Activated CD4-positive, alpha-beta T cell treated with anti-CD3 and anti-CD28 coated beads, Interleukin-2, amount 50 U/mL, for 16 hours (primary cell): ENCODE measurements around the gene CHN1.

Source experiments
- DNase-seq: peaks from one replicate; pipeline ENCODE4 v3.0.0-alpha.2; 2020

Gene CHN1

DNA sequence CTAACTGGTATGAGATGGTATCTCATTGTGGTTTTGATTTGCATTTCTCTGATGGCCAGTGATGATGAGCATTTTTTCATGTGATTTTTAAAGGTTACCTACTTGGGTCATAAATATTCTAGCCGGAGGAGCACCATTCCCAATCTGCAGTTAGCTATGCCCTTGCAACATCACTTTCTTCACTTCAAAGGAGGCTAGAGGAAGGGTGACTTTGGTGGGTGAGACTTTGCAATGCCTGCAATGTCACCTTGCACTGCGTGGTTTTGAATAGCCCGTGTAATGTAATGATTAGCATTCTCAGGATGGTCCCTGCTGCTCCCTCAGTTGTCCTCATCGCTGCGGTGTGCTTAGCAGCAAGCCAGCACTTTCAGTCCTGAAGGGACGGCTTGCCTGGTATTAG is 184.8 kb downstream of the CHN1 start:
- DNase-seq, result no peak

DNA sequence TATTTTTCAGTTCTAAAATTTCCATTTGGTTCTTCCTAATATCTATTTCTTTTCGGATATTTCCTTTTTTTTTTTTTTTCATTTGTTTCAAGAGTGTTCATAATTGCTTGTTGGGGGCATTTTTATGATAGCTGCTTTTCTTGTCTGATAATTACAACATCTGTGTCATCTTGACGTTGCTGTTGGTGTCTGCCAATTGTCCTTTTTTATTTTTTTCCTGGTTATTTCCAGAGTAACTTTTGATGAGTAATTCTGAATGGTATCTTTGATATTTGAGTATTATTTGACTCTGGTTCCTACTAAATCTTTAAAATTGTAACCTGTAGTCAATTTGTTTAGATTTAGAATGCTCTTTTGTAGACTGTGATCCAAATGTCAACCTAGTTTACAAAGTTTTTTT is 189.7 kb downstream of the CHN1 start:
- DNase-seq, result no peak

DNA sequence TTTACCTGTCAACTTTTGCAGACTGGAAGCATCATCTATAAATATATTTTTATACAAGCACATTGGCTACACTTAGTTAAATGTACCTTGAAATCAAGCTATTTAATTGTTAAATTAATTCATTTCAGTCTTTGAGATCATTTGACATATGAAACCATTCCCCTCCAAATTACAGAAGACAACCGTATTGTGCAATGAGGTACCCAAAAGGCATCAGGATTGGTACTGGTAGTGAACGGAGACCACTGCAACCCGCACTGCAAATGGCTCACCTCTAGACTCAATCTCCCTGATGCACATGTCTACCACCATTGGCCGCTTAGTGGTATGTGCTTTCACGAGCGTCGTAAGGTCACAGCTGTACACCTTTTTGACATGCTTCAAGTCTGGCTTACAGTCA is 193.1 kb downstream of the CHN1 start:
- no peak for DNase-seq

DNA sequence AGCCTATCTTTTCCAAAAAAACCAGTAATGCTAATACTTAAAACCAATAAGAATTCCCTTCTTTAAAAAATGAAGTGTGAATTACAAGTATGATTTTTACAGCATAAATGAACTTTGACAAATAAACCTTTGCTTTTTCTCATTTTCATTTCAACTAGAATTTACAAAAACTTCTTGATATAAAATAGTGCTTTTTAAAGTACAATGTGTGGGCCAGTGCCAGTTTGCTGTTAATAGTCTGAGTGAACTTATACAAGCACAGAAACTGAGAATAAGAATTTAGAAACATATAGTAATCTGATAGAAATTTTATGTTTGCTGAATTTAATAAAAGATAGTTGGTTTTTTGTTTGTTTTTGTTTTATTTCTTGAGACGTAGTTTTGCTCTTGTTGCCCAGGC is 197.2 kb downstream of the CHN1 start:
- no peak for DNase-seq

DNA sequence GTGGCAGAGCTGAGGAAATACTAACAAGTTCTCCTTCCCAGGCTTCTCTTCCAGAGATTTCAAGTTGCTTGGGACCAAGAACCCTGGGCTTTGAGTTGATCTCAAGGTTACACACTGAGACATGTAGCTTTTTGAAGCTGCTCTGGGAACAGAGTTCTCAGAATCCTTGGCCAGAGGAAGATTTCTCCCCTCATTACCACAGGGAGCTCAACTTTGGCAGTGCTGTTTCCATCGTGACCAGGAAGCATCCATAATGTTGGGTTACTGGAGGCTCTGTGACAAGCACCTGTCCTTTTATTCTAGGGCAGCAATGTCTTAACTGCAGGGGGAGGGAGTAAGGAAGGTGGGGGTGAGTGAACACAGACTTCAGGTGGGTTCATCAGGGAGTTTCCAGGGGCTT is 199.4 kb downstream of the CHN1 start:
- DNase-seq, result no peak

DNA sequence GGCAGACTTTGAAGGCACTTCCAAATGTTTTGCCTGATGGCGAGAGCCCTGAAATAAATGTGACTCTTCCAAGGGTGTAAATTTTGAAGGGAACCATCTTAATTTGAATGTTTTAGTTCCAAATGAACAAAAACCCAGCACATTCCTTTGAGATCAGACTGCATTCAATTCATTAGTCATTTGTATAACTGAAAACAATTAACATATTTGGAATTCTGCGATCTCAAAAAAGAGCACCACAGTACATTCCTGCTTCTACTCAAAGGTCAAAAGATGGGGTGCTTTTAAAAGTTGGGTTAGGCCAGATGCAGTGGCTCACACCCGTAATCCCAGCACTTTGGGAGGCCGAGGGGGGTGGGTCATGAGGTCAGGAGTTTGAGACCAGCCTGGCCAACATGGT is 202.7 kb downstream of the CHN1 start:
- no peak for DNase-seq

DNA sequence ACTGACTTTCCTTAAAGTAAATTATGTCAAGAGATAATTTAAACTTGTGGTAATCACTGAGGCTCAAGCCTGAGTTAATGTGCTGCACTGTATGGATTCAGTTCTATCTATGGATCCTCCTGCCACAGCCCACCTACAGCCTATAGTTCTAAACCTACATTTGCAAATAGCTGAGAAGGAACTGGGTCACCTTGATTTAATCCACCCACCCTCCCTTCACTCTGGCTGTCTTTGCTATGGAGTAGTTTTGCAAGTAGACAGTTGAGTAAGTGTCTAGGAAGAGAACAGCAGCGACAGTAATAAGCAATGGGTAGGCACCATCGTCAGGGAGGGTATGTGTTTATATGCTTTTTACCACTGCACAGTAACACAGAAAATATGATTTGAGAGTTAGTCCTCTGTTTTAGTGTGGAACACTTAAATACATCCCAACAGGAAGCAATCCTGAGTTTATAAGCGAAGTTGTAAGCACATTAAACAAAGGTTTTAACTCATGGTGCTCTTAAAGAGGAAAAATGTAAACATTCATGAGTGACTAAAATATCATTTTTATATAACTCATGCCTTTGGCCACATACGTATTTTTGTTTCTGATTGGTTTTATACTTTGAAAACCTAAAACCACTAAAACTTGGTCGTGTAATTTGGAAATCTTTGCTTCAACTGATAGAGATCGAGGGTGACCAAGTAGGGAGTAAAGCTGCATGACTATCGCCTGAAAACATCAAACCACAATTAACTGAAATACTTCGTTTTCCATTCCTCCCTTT is 204.6 kb downstream of the CHN1 start:
- DNase-seq, result no peak

DNA sequence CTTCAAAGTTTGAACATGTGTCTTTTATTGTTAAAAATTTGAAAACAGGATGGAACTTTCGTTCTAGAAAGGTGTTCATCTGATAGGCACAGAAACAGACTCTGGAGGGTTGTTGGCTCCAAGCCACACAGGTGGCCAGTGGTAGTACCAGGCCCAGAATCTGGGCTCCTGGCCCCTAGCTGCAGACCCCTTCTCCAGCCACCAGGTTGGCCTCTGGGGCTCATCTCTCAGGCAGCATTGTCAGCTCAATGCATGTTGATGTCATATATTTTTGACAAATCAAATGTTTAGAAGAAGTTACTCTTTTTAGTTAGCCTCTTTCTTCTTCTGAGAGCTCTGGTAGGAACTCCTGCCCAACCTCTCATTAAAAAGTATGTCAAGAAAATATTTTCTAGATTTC is 206.4 kb downstream of the CHN1 start:
- DNase-seq, result no peak

DNA sequence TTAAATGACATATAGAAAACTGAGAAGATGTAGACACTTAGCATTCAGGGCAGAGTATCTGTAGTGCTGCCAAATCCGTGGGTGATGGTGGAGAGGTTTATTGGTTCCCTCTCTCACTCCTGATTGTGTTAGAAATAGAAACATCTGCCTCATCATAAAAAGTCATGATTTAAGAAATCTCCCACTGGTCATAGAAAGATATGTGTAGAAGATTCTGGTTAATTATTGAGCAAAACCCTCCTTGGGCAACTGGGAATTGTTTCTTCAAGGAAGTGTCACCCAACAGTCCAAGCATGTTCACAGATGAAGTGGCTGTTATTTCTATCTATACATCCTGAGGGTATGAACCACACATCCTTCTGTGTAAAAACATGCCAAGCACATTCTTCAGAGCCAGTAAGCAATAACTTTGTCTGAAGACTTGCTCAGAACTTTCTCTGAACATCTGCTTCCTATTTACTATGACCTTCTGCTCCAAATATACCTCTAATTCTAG is 207.4 kb downstream of the CHN1 start:
- no peak for DNase-seq

DNA sequence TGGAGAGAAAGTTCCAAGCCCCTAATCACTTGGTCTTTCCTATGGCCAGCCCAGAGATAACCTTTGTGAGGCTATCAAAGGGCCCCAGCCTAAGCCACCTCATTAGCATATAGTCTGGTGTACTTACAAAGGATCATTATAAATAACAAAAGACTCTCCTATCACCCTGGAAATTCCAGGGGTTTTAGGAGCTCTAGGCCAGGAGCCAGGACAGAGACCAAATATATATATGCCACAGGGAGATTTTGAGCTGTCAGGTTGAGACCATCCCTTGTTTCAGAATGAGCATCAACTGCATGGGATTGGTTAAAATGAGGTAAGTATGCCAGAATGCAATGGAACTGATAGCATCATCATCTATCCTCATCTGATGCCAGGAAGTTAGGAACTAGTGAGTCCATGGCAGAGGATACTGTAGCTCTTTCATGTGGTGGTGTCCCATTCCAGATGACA is 208.8 kb downstream of the CHN1 start:
- peak; percentile 27 for DNase-seq

DNA sequence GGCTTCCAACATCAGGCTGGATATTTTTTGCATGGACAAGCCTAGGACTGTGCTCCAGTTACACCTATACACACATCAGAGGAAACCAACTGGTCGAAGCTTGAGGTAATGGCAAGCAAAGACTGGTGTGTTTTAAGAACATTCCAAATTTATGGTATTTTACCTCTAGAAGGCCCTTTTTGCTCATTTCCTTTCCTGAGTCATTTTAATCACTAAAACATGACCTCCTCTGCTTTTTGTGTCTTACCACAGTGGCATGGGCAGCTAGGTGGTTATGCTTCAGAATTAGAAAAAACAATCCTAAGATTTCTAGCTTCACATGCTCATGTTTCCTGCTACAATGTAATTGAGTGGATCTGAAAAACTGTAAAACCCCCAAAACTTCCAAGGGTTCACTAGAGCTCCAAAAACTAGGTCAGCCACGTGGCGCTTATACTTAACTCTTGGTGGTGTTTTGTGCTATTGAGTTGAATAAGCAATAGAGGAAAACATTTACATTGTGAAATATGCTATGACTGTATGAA is 210.3 kb downstream of the CHN1 start:
- peak; percentile 64 for DNase-seq

DNA sequence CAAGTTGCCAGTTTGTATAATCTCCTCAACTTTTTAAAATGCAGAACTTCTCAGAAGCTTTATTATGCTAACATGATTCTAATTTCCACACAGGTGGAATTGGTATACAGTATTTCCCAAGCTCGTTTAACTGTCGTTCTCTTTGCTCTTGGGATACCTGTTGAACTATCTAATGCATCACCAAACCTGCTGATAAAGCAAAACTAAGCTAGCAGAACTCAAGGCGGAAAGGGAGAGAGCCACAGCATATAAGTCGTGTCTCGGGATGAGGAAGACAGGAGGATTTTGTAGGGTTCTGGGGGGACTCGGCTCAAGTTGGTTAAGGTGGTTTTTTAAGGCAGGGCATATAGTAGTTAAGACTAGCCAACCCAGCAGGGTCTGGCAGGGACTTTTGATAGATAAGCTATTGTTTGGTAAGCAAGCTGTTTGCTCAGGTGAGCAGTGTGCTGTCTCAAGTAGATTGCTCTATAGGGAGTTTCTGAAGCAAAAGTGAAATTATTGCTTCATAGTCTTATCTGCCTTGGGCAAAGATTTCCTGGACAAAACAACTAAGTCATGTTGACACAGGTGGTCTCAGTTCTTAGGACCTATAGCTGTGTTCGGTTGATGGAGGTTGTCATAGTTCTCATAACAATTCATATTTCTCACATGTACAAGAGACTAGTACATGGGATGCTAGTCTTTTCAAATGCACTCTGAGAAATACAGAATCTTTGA is 212.7 kb downstream of the CHN1 start:
- no peak for DNase-seq

DNA sequence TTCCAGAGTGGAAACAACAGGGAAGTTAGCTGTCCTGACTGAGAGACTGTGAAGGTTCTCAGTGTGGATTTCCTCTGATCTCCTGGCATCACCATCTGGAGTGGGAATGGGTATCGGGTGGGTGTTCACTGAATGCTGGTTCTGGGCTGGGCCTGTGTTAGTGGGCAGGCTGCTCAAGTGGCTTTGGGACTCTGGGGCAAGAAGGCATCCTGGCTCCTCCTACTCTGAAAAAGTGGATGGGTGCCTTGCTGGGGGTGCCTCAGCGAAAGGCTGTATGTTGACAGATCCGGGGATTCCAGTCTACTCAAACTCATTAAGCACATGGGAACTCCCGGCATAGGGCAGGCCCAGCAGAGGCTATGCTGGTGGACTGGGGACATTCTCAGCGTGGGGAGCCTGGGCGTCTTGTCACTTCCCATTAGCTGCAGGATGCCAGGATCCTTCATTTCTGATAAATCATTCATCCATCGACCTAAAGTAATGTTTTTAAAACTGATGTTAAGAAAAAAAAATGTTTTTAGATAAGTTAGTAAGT is 213.4 kb downstream of the CHN1 start:
- DNase-seq, result no peak

DNA sequence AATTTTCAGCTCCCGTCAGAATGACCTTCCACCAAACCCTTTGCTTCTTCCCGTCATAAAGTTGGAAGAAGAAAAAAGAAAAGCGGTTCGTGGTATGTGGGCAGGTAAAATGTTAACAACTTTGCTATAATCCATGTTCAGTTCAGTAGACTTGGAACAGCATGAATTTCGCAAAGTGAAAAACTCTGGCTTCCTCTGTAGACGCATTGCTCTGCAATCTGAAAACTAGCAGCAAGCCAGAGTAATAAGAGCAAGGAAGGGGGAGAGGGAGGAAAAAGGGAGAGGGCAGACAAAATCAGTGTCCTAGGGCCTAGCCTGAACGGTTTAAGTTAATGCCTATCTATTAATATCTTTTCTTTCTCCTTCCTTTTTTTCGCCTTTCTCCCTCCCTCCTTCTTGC is 214.2 kb downstream of the CHN1 start:
- DNase-seq, result no peak

DNA sequence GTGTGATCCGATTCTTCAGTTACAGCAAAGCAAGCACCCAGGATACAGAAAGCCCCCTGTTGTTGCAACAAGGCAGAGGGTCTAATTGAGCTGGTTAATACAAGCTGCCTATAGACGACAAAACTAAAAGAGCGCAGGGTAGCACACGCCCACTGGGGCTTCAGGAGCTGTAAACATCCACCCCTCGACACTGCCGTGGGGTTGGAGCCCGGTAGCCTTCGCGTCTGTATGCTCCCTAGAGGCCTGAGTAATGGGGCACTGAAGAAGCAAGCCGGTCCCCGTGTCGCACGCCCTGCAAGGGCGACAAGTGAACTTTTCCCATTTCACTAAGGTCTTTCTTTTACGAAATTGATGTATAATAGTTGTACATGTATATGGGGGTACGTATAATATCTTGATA is 216.2 kb downstream of the CHN1 start:
- DNase-seq, result no peak

DNA sequence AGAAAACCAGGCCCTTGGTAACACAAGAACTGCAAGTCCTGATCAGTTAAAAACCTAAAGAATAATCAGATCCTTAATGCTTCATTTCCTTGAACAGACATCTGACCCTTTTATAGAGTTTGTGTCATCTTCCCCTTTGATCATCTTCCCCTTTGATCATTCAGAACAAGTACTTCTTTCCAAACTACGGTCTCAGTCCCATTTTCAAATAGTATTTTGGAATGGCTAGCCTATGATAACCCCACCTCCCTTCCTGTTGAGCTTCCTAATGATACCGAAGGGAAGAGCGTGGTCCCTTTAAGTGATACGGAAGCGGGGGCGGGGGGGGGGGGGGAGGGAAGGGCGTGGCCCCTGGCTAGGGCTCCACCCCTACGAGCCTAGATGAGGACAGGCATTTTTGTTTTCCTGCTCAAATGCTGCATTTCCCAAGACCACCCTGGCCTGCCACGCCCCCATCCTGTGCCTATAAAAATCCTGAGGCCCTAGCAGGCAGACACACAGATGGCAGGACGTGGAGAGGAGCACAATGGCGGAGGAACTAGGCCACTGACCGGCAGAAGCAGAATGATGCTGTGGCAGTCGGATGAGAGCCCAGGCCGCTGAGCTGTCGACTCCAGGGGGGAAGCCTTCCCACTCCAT is 216.8 kb downstream of the CHN1 start:
- no peak for DNase-seq

DNA sequence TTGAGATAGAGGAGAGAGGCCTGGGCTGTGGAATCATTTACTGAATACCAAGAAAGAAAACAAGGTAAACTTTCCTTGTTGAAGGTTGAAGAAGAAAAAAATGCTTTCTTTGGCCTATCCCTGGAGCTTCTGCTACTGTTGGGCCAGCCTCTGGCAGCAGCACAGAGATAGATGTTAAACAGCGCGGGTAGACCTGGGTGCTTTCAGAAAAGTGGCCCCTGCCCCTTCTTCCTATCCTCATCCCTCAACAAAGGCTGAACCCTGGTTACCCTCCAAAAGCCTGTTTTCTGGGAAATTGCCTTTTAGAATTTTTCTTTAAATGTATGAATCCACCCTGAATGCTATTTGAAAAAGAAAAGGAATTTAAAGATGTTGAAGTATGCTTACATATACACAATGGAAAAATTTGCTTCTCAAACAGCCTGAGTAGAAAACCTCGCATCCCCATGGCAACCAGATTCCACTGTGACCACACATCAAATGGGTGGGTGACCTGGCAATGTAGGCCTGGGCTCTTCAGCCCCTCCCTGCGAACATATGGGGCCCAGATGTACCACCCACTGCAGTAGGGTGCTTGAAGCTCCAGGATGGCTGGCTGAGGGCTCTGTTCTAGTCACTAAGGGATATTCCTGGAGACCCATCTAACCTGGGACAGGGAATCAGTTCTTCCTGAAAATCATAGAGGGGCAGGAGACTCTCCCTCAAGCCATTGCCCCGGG is 217.5 kb downstream of the CHN1 start:
- DNase-seq, result no peak

DNA sequence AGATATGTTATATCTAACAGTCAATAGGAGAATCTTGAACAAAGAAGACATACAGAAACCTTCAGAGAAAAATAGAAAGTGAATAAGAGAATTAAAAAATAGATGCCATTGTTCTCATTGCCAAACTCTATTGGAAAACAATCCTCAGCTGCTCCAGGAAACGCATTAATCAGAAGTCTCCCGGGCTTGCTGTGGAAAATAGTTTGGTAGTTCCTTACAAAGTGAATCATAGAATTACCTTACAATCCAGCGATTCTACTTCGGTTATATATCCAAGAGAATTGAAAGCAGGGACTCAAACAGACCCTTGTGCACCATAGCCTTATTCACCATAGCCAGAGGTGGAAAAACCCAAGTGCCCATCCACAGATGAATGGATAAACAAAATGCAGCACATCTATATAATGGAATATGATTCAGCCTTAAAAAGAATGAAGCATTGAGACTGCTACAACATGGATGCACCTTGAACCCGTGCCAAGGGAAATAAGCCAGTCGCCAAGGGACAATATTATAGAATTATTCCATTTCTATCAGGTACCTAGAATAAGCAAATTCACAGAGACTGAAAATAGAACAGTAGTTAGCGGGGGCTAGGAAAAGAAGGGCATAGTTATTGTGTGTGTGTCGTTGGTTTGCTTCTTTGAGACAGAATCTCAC is 219.0 kb downstream of the CHN1 start:
- no peak for DNase-seq

DNA sequence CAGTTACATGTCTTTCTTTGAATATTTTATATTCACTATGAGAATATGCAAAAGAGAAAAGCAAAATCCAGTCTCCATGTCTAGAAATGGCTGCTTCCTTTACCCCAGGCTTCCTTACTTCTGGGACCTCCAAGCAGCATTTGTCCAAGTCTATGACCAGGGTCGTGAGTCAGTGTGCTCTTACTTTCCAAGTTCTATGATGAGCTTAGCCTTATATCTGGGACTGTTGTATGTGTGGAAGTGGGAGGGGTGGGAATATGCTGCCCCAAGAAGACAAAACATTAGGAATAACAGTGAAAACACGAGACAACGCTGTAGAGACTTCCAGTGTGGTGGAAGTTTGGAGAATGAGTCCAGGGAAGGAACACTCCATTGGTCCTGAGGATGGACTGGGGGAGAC is 219.7 kb downstream of the CHN1 start:
- no peak for DNase-seq

DNA sequence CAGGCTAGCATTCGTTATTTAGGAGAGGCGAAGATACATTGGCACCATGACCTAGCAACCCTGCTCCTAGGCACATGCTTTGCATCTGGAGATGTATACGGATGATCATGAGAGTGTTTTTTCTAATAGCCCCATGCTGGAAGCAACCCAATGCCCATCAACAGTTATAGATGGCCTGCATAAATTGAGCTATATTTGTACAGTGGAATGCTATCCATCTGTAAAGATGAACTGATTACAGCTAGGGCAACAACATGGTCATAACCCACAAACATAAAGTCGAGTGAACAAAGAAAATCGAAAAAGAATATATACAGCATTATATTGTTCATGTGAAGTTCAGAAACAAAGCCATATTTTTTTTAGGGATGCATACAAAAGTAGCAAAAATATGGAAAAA is 220.3 kb downstream of the CHN1 start:
- no peak for DNase-seq

DNA sequence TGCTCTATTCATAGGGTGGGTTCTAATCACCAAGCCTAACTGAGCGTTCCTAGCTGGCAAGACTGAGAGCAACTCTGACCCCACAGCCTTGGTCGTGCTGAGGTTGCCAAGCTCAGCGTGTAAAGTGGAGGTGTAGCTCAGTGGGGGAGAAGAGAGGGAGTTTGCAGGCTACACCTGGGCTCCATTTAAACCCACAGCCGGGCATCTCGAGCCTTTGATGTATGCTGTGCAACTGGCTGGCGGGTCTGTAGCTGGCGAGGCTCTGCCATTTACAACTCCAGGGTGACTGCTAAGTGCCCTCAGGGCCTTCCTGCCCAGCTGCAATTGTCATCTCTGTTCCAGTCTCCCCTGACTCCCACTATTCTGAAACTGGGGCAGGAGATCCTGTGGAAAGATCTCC is 220.9 kb downstream of the CHN1 start:
- no peak for DNase-seq

DNA sequence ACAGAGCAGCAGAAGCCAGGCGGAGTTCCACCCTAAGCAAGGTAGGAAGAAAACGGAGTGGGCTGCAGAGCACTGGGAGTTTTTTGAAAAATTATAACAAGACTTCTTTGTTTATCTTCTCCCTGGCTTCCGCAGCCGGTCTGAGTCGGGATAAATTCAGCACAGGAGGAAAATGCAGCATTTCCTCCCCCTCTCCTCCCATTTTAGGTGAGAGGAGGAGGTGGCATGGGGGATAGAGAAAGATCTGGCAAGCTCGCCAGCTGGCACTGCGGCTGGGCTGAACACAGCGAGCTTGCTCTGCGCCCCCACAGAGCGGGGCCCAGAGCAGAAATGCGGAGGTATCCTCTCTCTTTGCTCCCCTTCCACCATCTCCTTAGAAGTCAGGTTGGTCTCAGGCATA is 223.2 kb downstream of the CHN1 start:
- DNase-seq, result no peak
